ENCODE measurements around the gene CEP290. TPM values are rescaled to one million over a fixed set of nuclear protein-coding genes. Genes with fewer than 3 reads are reported as not detected.

CEP290 gene
- total and polyA plus RNA-seq, 10 donors = 4.2 to 27.1 (median 15.3) TPM

- Histone ChIP-seq H3K27me3 (replicated peaks in 1 of 7) (no peaks in the 10 kb centered on the region), H3K4me3 (no peak overlapping the region), H3K9me3 (no peaks in the 10 kb centered on the region), H3K4me1 (peaks cover 0 to 3% (median 0%) of the 10 kb centered on the region in 6 donors), H3K27ac (no peak overlapping the region), H3K36me3 (peaks cover 0 to 79% (median 19%) of the 10 kb centered on the region in 6 donors)
- WGBS, 5 donors = 39 to 61% (median 45%) methylated on average over 1 of the region's 1 CpG
- no peak for DNase-seq
- no peak for TF ChIP-seq POLR2A (IDR thresholded peaks at IDR 0.05)
- no peak for TF ChIP-seq POLR2AphosphoS5 (IDR thresholded peaks at IDR 0.05)
- no peak for TF ChIP-seq CTCF (IDR thresholded peaks at IDR 0.05 in 8 of 11, conservative IDR thresholded peaks at IDR 0.05 in 3 of 11)
- intact Hi-C loops (cut with DNase I; ENCODE audit: low total_unique reads) = no loop called here
These were observed 79.4 kb downstream of the CEP290 start for GRCh38 chr12:88062474-88062873.

- Histone ChIP-seq H3K4me1 (peaks cover 0 to 3% (median 0%) of the 10 kb centered on the region in 6 donors), H3K4me3 (no peak overlapping the region), H3K36me3 (peaks cover 0 to 81% (median 34%) of the 10 kb centered on the region in 6 donors), H3K27ac (no peak overlapping the region), H3K27me3 (replicated peaks in 1 of 7) (no peaks in the 10 kb centered on the region), H3K9me3 (no peaks in the 10 kb centered on the region)
- intact Hi-C loops (cut with DNase I; ENCODE audit: low total_unique reads) = no loop called here
- no peak for DNase-seq
- WGBS, 5 donors = 93 to 100% (median 96%) methylated on average over 1 of the region's 1 CpG
- no peak for TF ChIP-seq CTCF (IDR thresholded peaks at IDR 0.05 in 8 of 11, conservative IDR thresholded peaks at IDR 0.05 in 3 of 11)
- no peak for TF ChIP-seq POLR2A (IDR thresholded peaks at IDR 0.05)
- no peak for TF ChIP-seq POLR2AphosphoS5 (IDR thresholded peaks at IDR 0.05)
These were observed 83.2 kb downstream of the CEP290 start for GRCh38 chr12:88058719-88059077.

DNA sequence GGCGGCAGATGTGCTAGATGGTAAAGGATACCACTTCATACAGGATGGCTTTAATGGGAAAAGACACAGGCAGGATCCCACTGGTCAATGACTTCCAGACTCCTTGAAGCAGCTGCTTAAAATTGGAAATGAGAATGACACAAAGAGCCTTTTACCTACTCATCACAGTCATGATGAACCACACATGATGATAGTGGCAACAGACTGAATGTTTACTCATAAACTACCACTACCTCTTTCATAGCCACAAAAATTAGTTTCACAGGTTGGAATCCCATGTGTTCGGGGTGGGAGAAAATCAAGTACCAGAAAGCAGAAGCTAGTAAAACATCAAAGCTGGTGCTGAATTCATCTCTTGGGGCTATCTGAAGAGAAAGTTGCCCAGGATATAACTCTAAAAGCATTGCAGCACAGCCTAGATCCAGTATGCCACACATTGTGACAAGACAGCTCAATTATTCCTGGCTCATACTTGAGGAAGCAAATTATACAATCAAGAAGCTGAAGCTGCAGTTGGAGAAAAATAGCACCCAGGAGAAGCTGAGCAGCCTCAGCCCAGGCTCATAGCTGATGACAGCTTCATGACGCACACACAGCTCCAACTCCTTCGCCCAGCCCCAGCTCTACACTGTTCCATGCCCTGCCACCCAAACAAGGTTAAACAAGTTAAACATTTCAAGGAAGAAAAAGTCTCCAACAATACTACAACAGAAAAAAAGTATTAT is 83.7 kb downstream of the CEP290 start:
- WGBS, 5 donors = 93 to 98% (median 94%) methylated on average over 4 of the region's 4 CpGs
- H3K4me1 ChIP-seq = peaks cover 0 to 2% (median 0%) of the 10 kb centered on the region in 6 donors
- no peaks in the 10 kb centered on the region for H3K9me3 ChIP-seq
- no peaks in the 10 kb centered on the region for H3K27me3 ChIP-seq (replicated peaks in 1 of 7)
- no peak overlapping the region for H3K4me3 ChIP-seq
- no peak for DNase-seq
- peaks cover 0 to 83% (median 36%) of the 10 kb centered on the region in 6 donors for H3K36me3 ChIP-seq
- no peak for TF ChIP-seq POLR2A (IDR thresholded peaks at IDR 0.05)
- no peak for TF ChIP-seq CTCF (IDR thresholded peaks at IDR 0.05 in 8 of 11, conservative IDR thresholded peaks at IDR 0.05 in 3 of 11)
- no peak for TF ChIP-seq POLR2AphosphoS5 (IDR thresholded peaks at IDR 0.05)
- H3K27ac ChIP-seq = no peak overlapping the region
- intact Hi-C loops (cut with DNase I; ENCODE audit: low total_unique reads) = no loop called here

DNA sequence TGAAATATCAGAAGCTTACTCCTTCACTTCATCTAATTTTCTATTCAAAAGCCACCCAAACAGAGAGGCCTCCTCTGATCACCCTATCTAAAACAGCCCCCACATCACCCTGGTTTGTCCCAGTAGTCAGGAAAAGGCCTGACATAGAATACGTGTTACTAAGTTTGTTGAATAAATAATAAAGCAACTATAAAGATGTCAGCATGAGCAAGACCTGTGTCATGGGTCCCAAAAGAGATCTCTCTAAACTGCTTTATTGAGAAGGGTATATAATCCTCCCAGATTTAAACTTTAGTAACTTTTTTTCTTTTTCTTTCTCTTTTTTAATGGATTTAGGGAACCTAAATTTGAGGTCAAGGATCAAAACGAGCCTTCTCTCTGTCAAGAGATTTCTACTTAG is 85.3 kb downstream of the CEP290 start:
- WGBS, 5 donors = 86 to 91% (median 89%) methylated on average over 2 of the region's 2 CpGs
- DNase-seq = no peak
- Histone ChIP-seq H3K27ac (no peak overlapping the region), H3K4me3 (no peak overlapping the region), H3K27me3 (replicated peaks in 1 of 7) (no peaks in the 10 kb centered on the region), H3K9me3 (no peaks in the 10 kb centered on the region), H3K4me1 (no peaks in the 10 kb centered on the region), H3K36me3 (peaks cover 0 to 87% (median 40%) of the 10 kb centered on the region in 6 donors)
- intact Hi-C loops (cut with DNase I; ENCODE audit: low total_unique reads) = no loop called here
- TF ChIP-seq POLR2A (IDR thresholded peaks at IDR 0.05) (no peak), POLR2AphosphoS5 (IDR thresholded peaks at IDR 0.05) (no peak), CTCF (IDR thresholded peaks at IDR 0.05 in 8 of 11, conservative IDR thresholded peaks at IDR 0.05 in 3 of 11) (no peak)

All from spleen (tissue), 11 donors.